Mucosa of gallbladder (tissue), 1 donor: Measurements from ENCODE around the gene BCAN. TPM values are rescaled to one million over a fixed set of nuclear protein-coding genes. Genes with fewer than 3 reads are reported as not detected.

Source experiments
- DNase-seq: peaks from one replicate; pipeline ENCODE4 v3.0.0-alpha.2; 2020; ENCODE audit warnings: low spot score
- total RNA-seq: library from RNA; stranded (reverse); gene quantifications from one replicate; pipeline ENCODE4 v1.2.1, GENCODE V29; 2021
- donor health status: DM: no; HTN: no; CAD: no.

BCAN gene
- total RNA-seq, 1 donor from 2014 or later: 0.52 TPM

GRCh38 chr1:156659988-156660751, 18.3 kb downstream of the BCAN start:
- DNase-seq: peak; percentile 94

GRCh38 chr1:156660752-156661112, 18.8 kb downstream of the BCAN start:
- no peak for DNase-seq

- DNase-seq: no peak
Measured at GRCh38 chr1:156662005-156662799, 20.3 kb downstream of the BCAN start.

GRCh38 chr1:156662800-156663055, 20.8 kb downstream of the BCAN start:
- no peak for DNase-seq

GRCh38 chr1:156663178-156663577, 21.3 kb downstream of the BCAN start:
- DNase-seq: no peak

- DNase-seq: no peak
Measured at GRCh38 chr1:156664046-156664766, 22.3 kb downstream of the BCAN start.

- DNase-seq: peak; percentile 42
Measured at GRCh38 chr1:156664767-156665411, 23.0 kb downstream of the BCAN start.

GRCh38 chr1:156665539-156665938, 23.6 kb downstream of the BCAN start:
- no peak for DNase-seq

- no peak for DNase-seq
Measured at GRCh38 chr1:156666862-156667609, 25.1 kb downstream of the BCAN start.

- no peak for DNase-seq
Measured at GRCh38 chr1:156667610-156667967, 25.7 kb downstream of the BCAN start.

GRCh38 chr1:156667968-156668709, 26.2 kb downstream of the BCAN start:
- DNase-seq: peak; percentile 66

GRCh38 chr1:156668801-156669637, 27.1 kb downstream of the BCAN start:
- DNase-seq: no peak

GRCh38 chr1:156669794-156670193, 27.9 kb downstream of the BCAN start:
- DNase-seq: no peak

- DNase-seq: no peak
Measured at GRCh38 chr1:156670359-156670758, 28.4 kb downstream of the BCAN start.

- no peak for DNase-seq
Measured at GRCh38 chr1:156670791-156671190, 28.9 kb downstream of the BCAN start.

GRCh38 chr1:156671804-156672203, 29.9 kb downstream of the BCAN start:
- DNase-seq: no peak

GRCh38 chr1:156673387-156674121, 31.6 kb downstream of the BCAN start:
- DNase-seq: no peak

GRCh38 chr1:156675210-156676113, 33.5 kb downstream of the BCAN start:
- no peak for DNase-seq
